Fibroblast of skin of right quadriceps (primary cell): ENCODE data around the gene DLGAP1.
"Not testable (repeated sequence)": the region's sequence is repeated elsewhere in the genome, so short reads cannot be mapped to it uniquely, and the experiment has no call there.

Source experiments
- DNase-seq: peaks from one replicate; pipeline ENCODE4 v3.0.0-alpha.2; 2013

The DLGAP1 gene

GRCh38 chr18:3478262-3478978 is 976.7 kb downstream of the DLGAP1 start:
- no peak for DNase-seq

GRCh38 chr18:3472681-3473544 is 982.2 kb downstream of the DLGAP1 start:
- no peak for DNase-seq

- DNase-seq = not testable (repeated sequence)
Observed at GRCh38 chr18:3472121-3472520, 983.0 kb downstream of the DLGAP1 start.

GRCh38 chr18:3471141-3471648 is 983.9 kb downstream of the DLGAP1 start:
- no peak for DNase-seq

GRCh38 chr18:3468833-3469232 is 986.3 kb downstream of the DLGAP1 start:
- no peak for DNase-seq

- no peak for DNase-seq
Observed at GRCh38 chr18:3468066-3468705, 986.9 kb downstream of the DLGAP1 start.

GRCh38 chr18:3466872-3467271 is 988.2 kb downstream of the DLGAP1 start:
- DNase-seq = no peak

GRCh38 chr18:3466045-3466444 is 989.1 kb downstream of the DLGAP1 start:
- peak; percentile 86 for DNase-seq

GRCh38 chr18:3463051-3463450 is 992.1 kb downstream of the DLGAP1 start:
- peak; percentile 82 for DNase-seq

- DNase-seq = no peak
Observed at GRCh38 chr18:3461704-3462103, 993.4 kb downstream of the DLGAP1 start.

GRCh38 chr18:3460823-3461398 is 994.2 kb downstream of the DLGAP1 start:
- no peak for DNase-seq

GRCh38 chr18:3458952-3459853 is 995.9 kb downstream of the DLGAP1 start:
- DNase-seq = peak; percentile 52

- no peak for DNase-seq
Observed at GRCh38 chr18:3458378-3458777, 996.7 kb downstream of the DLGAP1 start.

- no peak for DNase-seq
Observed at GRCh38 chr18:3457261-3457724, 997.8 kb downstream of the DLGAP1 start.

- no peak for DNase-seq
Observed at GRCh38 chr18:3456686-3457069, 998.4 kb downstream of the DLGAP1 start.

- DNase-seq = peak; percentile 64
Observed at GRCh38 chr18:3455907-3456685, 999.0 kb downstream of the DLGAP1 start.

GRCh38 chr18:3455090-3455635 is 999.9 kb downstream of the DLGAP1 start:
- no peak for DNase-seq

GRCh38 chr18:3454365-3455089 is 1000.6 kb downstream of the DLGAP1 start:
- peak; percentile 62 for DNase-seq

- peak; percentile 99 for DNase-seq
Observed at GRCh38 chr18:3453540-3454364, 1001.4 kb downstream of the DLGAP1 start.
